PC-3 (cell line): ENCODE data around the gene KAT6B. TPM values are rescaled to one million over a fixed set of nuclear protein-coding genes. Genes with fewer than 3 reads are reported as not detected.

Experiments
- ATAC-seq: fragments of 200-7000 bp; cut with Tn5 transposase; 2 replicates; pipeline ENCODE4 v1.9.1; 2020; ENCODE audit warnings: mild to moderate bottlenecking, moderate library complexity
- BruUV-seq: library from RNA; stranded (reverse); fragments of 400-500 nt; replicated peaks from 2 replicates; lab custom pipeline; 2021; lab: Mats Ljungman, UMichigan
- CTCF ChIA-PET: fragments of 300-600 bp; sonication (Branson Sonifier 250); formaldehyde crosslinking; loops from one replicate; lab custom pipeline; 2022; ENCODE audit warnings: antibody characterized with exemption; lab: Charles Lee
- POLR2A ChIA-PET: fragments of 300-600 bp; sonication (Branson Sonifier 250); formaldehyde crosslinking; loops from one replicate; lab custom pipeline; 2022; ENCODE audit warnings: antibody characterized with exemption; ENCODE audit not compliant: unreplicated experiment; lab: Charles Lee
- DNase-seq: peaks from one replicate; pipeline ENCODE4 v3.0.0-alpha.2; 2015
- H2AFZ ChIP-seq: fragments of 300-600 bp; sonication (generic); 2 replicates; pipeline ENCODE4 v1.6.0; 2016; ENCODE audit warnings: antibody characterized with exemption, low read length
- H3F3A ChIP-seq: fragments of 300-600 bp; sonication (generic); one replicate; pipeline ENCODE4 v1.6.0; 2017; ENCODE audit warnings: antibody characterized with exemption, low read length, control low read depth, mild to moderate bottlenecking; ENCODE audit not compliant: unreplicated experiment
- H3K27ac ChIP-seq: fragments of 300-600 bp; sonication (generic); 2 replicates; pipeline ENCODE4 v1.5.1; 2016; ENCODE audit warnings: mild to moderate bottlenecking, low read length
- H3K27me3 ChIP-seq: fragments of 300-600 bp; sonication (generic); 2 replicates; pipeline ENCODE4 v1.6.1; 2016; ENCODE audit warnings: low read length, mixed read lengths
- H3K36me3 ChIP-seq: fragments of 300-600 bp; sonication (generic); 2 replicates; pipeline ENCODE4 v1.6.1; 2016; ENCODE audit warnings: low read depth, mixed run types, low read length, mixed read lengths
- H3K4me1 ChIP-seq: fragments of 300-600 bp; sonication (generic); 2 replicates; pipeline ENCODE4 v1.5.1; 2016; ENCODE audit warnings: low read length; ENCODE audit not compliant: insufficient read depth
- H3K4me2 ChIP-seq: fragments of 300-600 bp; sonication (generic); 2 replicates; pipeline ENCODE4 v1.6.0; 2016; ENCODE audit warnings: low read length
- H3K4me3 ChIP-seq: fragments of 300-600 bp; sonication (generic); 2 replicates; pipeline ENCODE4 v1.5.1; 2016; ENCODE audit warnings: mild to moderate bottlenecking, low read length, mixed read lengths
- H3K79me2 ChIP-seq: fragments of 300-600 bp; sonication (generic); 2 replicates; pipeline ENCODE4 v1.6.1; 2017; ENCODE audit warnings: low read length, mixed read lengths
- H3K9ac ChIP-seq: fragments of 300-600 bp; sonication (generic); 2 replicates; pipeline ENCODE4 v1.6.0; 2016; ENCODE audit warnings: mild to moderate bottlenecking, low read length
- H3K9me2 ChIP-seq: fragments of 300-600 bp; sonication (generic); replicated peaks from 2 replicates; pipeline ENCODE4 v1.6.1; 2016; ENCODE audit warnings: mixed run types, low read length, mixed read lengths
- H3K9me3 ChIP-seq: fragments of 300-600 bp; sonication (generic); 2 replicates; pipeline ENCODE4 v1.6.1; 2016; ENCODE audit warnings: low read length, mixed read lengths
- H4K20me1 ChIP-seq: fragments of 300-600 bp; sonication (generic); 2 replicates; pipeline ENCODE4 v1.6.1; 2016; ENCODE audit warnings: low read length, mixed read lengths
- CTCF ChIP-seq: fragments of 300-600 bp; sonication (generic); conservative IDR thresholded peaks from 2 replicates; pipeline ENCODE4 v1.5.1; 2017; ENCODE audit warnings: antibody characterized with exemption, low read depth, mild to moderate bottlenecking, low read length
- EZH2 ChIP-seq: fragments of 300-600 bp; sonication (generic); IDR thresholded peaks from one replicate; pipeline ENCODE4 v1.6.1; 2017; ENCODE audit warnings: antibody characterized with exemption, mild to moderate bottlenecking, low read length; ENCODE audit not compliant: unreplicated experiment
- EZH2phosphoT487 ChIP-seq: fragments of 300-600 bp; sonication (generic); IDR thresholded peaks from 2 replicates; pipeline ENCODE4 v1.6.1; 2018; ENCODE audit warnings: mild to moderate bottlenecking, antibody characterized with exemption, low read length, borderline replicate concordance
- intact Hi-C: fragments of 100-400 bp; cut with micrococcal nuclease; formaldehyde crosslinking; loops from 2 replicates; pipeline ENCODE4 v1.9.0; 2023
- total RNA-seq: library from RNA; depleted of rRNA; stranded (reverse); fragments of >200 nt; gene quantifications from 2 replicates; pipeline ENCODE4 v1.2.3, GENCODE V29; 2014

The KAT6B gene
- total RNA-seq, 1 experiment from 2014 or later, result 94.5 TPM

DNA sequence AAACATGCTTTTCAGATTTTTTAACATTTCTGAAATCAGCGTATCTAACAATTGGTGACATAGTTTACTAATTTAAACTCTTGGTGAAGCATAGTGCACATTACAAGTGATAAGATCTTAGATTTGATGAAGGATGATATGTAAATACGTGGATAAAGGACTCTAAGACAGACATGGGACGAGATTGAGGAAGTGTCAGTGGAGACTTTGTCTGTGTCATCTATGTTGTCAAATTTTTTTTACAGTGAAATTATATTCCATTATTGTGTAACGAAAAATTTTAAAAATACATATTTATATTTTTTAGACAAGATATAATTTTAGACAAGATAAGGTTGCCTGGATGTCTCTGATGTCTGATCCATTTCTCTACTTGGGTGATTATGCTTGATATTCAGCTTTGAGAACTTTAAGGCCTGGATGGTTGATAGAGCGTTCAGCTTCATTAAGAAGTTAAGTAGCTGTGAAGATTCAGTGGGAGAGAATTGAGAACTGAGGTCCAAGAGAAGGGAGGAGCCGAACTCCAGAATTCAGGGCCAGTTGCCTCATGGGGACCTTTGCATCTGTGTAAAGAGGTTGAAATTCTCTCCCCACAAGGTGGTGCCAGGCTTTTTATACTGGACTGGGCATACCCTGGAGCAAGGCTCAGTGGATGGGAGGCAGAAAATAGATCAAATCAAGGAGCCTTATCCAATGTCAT, 62.7 kb downstream of the KAT6B start:
- Histone ChIP-seq H3K4me2 (no peak overlapping the region), H3K79me2 (peaks cover 89% of the 10 kb centered on the region), H4K20me1 (0 out of 2 replicates have a peak, but pooled peaks cover 3% of the 10 kb centered on the region), H3K27ac (no peak overlapping the region), H3K4me3 (no peak overlapping the region), H3K9me2 (no peaks in the 10 kb centered on the region), H3K4me1 (no peaks in the 10 kb centered on the region), H3K36me3 (no peaks in the 10 kb centered on the region), H3K27me3 (no peaks in the 10 kb centered on the region), H3K9ac (no peak overlapping the region), H3F3A (no peaks in the 10 kb centered on the region), H3K9me3 (no peaks in the 10 kb centered on the region), H2AFZ (no peak overlapping the region)
- peak; percentile 77 for ATAC-seq
- DNase-seq, result peak; percentile 85
- BruUV-seq, result no TSS peak
- intact Hi-C loops, result loop anchor here (2.0 kb wide), 1 partner anchor 130 kb away; no protein-coding TSS in a partner anchor
- TF ChIP-seq EZH2, result no peak
- TF ChIP-seq CTCF, result peak; percentile 94
- CTCF ChIA-PET, result interaction anchor here (1.3 kb wide), 1 partner anchor 132 kb away, joined by 4 read pairs; no protein-coding TSS in a partner anchor
- POLR2A ChIA-PET, result no interaction called here

- H3K9ac ChIP-seq, result no peak overlapping the region
- no peaks in the 10 kb centered on the region for H3K36me3 ChIP-seq
- 0 out of 2 replicates have a peak, but pooled peaks cover 3% of the 10 kb centered on the region for H4K20me1 ChIP-seq
- peak; percentile 39 for DNase-seq
- peaks cover 89% of the 10 kb centered on the region for H3K79me2 ChIP-seq
- no peaks in the 10 kb centered on the region for H3F3A ChIP-seq
- no peaks in the 10 kb centered on the region for H3K9me3 ChIP-seq
- H3K4me3 ChIP-seq, result no peak overlapping the region
- intact Hi-C loops, result loop anchor here (2.0 kb wide), 1 partner anchor 129 kb away; no protein-coding TSS in a partner anchor
- H3K4me1 ChIP-seq, result no peaks in the 10 kb centered on the region
- BruUV-seq, result no TSS peak
- no peaks in the 10 kb centered on the region for H3K27me3 ChIP-seq
- TF ChIP-seq CTCF (no peak), EZH2phosphoT487 (no peak), EZH2 (no peak)
- CTCF ChIA-PET, result interaction anchor here (1.3 kb wide), 1 partner anchor 132 kb away, joined by 4 read pairs; no protein-coding TSS in a partner anchor
- no peak overlapping the region for H3K4me2 ChIP-seq
- H2AFZ ChIP-seq, result no peak overlapping the region
- no peak overlapping the region for H3K27ac ChIP-seq
- no peaks in the 10 kb centered on the region for H3K9me2 ChIP-seq
- POLR2A ChIA-PET, result no interaction called here
- peak; percentile 36 for ATAC-seq
These were observed 63.2 kb downstream of the KAT6B start for GRCh38 chr10:74889662-74889998.

- intact Hi-C loops, result no loop called here
- Histone ChIP-seq H2AFZ (no peak overlapping the region), H3K27ac (no peak overlapping the region), H3K27me3 (no peaks in the 10 kb centered on the region), H3K4me3 (no peak overlapping the region), H3K9me3 (no peaks in the 10 kb centered on the region), H3K4me2 (no peak overlapping the region), H3K9me2 (no peaks in the 10 kb centered on the region), H3K9ac (no peak overlapping the region), H3K79me2 (peaks cover 88% of the 10 kb centered on the region), H4K20me1 (0 out of 2 replicates have a peak, but pooled peaks cover 3% of the 10 kb centered on the region), H3F3A (no peaks in the 10 kb centered on the region), H3K36me3 (0 out of 2 replicates have a peak, but pooled peaks cover 2% of the 10 kb centered on the region), H3K4me1 (no peaks in the 10 kb centered on the region)
- no TSS peak for BruUV-seq
- DNase-seq, result no peak
- ChIA-PET POLR2A (interaction anchor here (0.7 kb wide), 1 partner anchor 65 kb away, joined by 4 read pairs; no protein-coding TSS in a partner anchor), CTCF (no interaction called here)
- TF ChIP-seq EZH2phosphoT487, result no peak
- TF ChIP-seq EZH2, result no peak
- no peak for TF ChIP-seq CTCF
- no peak for ATAC-seq
These were observed 64.1 kb downstream of the KAT6B start for GRCh38 chr10:74890460-74890859.
